ENCODE results near the gene GFRA1.

GFRA1 gene

GRCh38 chr10:116272440-116273283, at the start of gene GFRA1:
Gene GFRA1, minus strand, starts transcription at chr10:116273206. Its CDS starts 1,177 bp downstream, at chr10:116272029.
- no peaks in the 10 kb centered on the region for H3K27me3 ChIP-seq (ENCODE audit: insufficient read depth, low read length, poor library complexity)
- no peak for DNase-seq
- ATAC-seq (ENCODE audit: insufficient read depth, low read depth) = no peak

GRCh38 chr10:116316503-116316902, 43.5 kb upstream of the GFRA1 start:
- Histone ChIP-seq H3K27ac (ENCODE audit: low read length) (no peak overlapping the region), H3K36me3 (ENCODE audit: insufficient read depth, low read length) (no peaks in the 10 kb centered on the region), H3K27me3 (ENCODE audit: insufficient read depth, low read length, poor library complexity) (no peaks in the 10 kb centered on the region), H3K79me2 (ENCODE audit: insufficient read depth, low read length) (no peaks in the 10 kb centered on the region), H3K9me3 (ENCODE audit: insufficient read depth, low read length, severe bottlenecking) (no peaks in the 10 kb centered on the region), H3K4me3 (ENCODE audit: low read depth in 1 of 2, low read length in 2 of 2) (no peak overlapping the region), H3K4me1 (ENCODE audit: insufficient read depth, low read length) (no peaks in the 10 kb centered on the region), H4K20me1 (ENCODE audit: insufficient read depth, low read length) (no peaks in the 10 kb centered on the region), H3K4me2 (ENCODE audit: insufficient read depth, low read length) (no peak overlapping the region), H2AFZ (ENCODE audit: low read depth, low read length) (no peak overlapping the region), H3K9ac (ENCODE audit: low read depth, low read length) (no peak overlapping the region)
- DNase-seq = no peak
- no peak for ATAC-seq (ENCODE audit: insufficient read depth, low read depth)
- no peak for TF ChIP-seq EZH2 (IDR thresholded peaks at IDR 0.05; ENCODE audit: borderline replicate concordance, low read depth, low read length, severe bottlenecking)
- no peak for TF ChIP-seq CTCF (IDR thresholded peaks at IDR 0.05; ENCODE audit: borderline replicate concordance, extremely low read depth, low read length, poor library complexity, severe bottlenecking)

More at GRCh38 chr10:116272440-116273283, at the start of gene GFRA1:
- Histone ChIP-seq H3K4me3 (ENCODE audit: low read depth in 1 of 2, low read length in 2 of 2) (no peak within 1 kb of the TSS), H3K36me3 (ENCODE audit: insufficient read depth, low read length) (no peaks in the 10 kb centered on the region), H3K9ac (ENCODE audit: low read depth, low read length) (no peak within 1 kb of the TSS), H3K79me2 (ENCODE audit: insufficient read depth, low read length) (no peaks in the 10 kb centered on the region), H2AFZ (ENCODE audit: low read depth, low read length) (no peak within 1 kb of the TSS), H4K20me1 (ENCODE audit: insufficient read depth, low read length) (no peaks in the 10 kb centered on the region), H3K4me1 (ENCODE audit: insufficient read depth, low read length) (no peaks in the 10 kb centered on the region), H3K27ac (ENCODE audit: low read length) (no peak within 1 kb of the TSS), H3K9me3 (ENCODE audit: insufficient read depth, low read length, severe bottlenecking) (peaks cover 6% of the 10 kb centered on the region), H3K4me2 (ENCODE audit: insufficient read depth, low read length) (no peak within 1 kb of the TSS)
- no peak for TF ChIP-seq CTCF (IDR thresholded peaks at IDR 0.05; ENCODE audit: borderline replicate concordance, extremely low read depth, low read length, poor library complexity, severe bottlenecking)
- no peak for TF ChIP-seq EZH2 (IDR thresholded peaks at IDR 0.05; ENCODE audit: borderline replicate concordance, low read depth, low read length, severe bottlenecking)

- TF ChIP-seq EZH2 (IDR thresholded peaks at IDR 0.05; ENCODE audit: borderline replicate concordance, low read depth, low read length, severe bottlenecking) (no peak), CTCF (IDR thresholded peaks at IDR 0.05; ENCODE audit: borderline replicate concordance, extremely low read depth, low read length, poor library complexity, severe bottlenecking) (no peak)
- H2AFZ ChIP-seq (ENCODE audit: low read depth, low read length) = no peak overlapping the region
- H3K9ac ChIP-seq (ENCODE audit: low read depth, low read length) = no peak overlapping the region
- H3K36me3 ChIP-seq (ENCODE audit: insufficient read depth, low read length) = no peaks in the 10 kb centered on the region
- no peaks in the 10 kb centered on the region for H4K20me1 ChIP-seq (ENCODE audit: insufficient read depth, low read length)
- no peaks in the 10 kb centered on the region for H3K4me1 ChIP-seq (ENCODE audit: insufficient read depth, low read length)
- no peak for ATAC-seq (ENCODE audit: insufficient read depth, low read depth)
- H3K9me3 ChIP-seq (ENCODE audit: insufficient read depth, low read length, severe bottlenecking) = no peaks in the 10 kb centered on the region
- no peaks in the 10 kb centered on the region for H3K79me2 ChIP-seq (ENCODE audit: insufficient read depth, low read length)
- no peak for DNase-seq
- no peak overlapping the region for H3K4me3 ChIP-seq (ENCODE audit: low read depth in 1 of 2, low read length in 2 of 2)
- no peaks in the 10 kb centered on the region for H3K27me3 ChIP-seq (ENCODE audit: insufficient read depth, low read length, poor library complexity)
- no peak overlapping the region for H3K4me2 ChIP-seq (ENCODE audit: insufficient read depth, low read length)
- H3K27ac ChIP-seq (ENCODE audit: low read length) = no peak overlapping the region
These were observed 39.5 kb upstream of the GFRA1 start for GRCh38 chr10:116312548-116312947.
